ENCODE results near the gene SUSD2.

GRCh38 chr22:24219750-24220149, 38.5 kb downstream of the SUSD2 start:
- TF ChIP-seq SMC3 (IDR thresholded peaks at IDR 0.05) (no peak), POLR2A (IDR thresholded peaks at IDR 0.05; ENCODE audit: low read length) (no peak), NR3C1 (IDR thresholded peaks at IDR 0.05) (no peak), CTCF (IDR thresholded peaks at IDR 0.05) (no peak), ESRRA (IDR thresholded peaks at IDR 0.05; ENCODE audit: borderline replicate concordance, low read length) (no peak), JUN (IDR thresholded peaks at IDR 0.05) (no peak), MAX (IDR thresholded peaks at IDR 0.05) (no peak), GATA3 (IDR thresholded peaks at IDR 0.05; ENCODE audit: borderline replicate concordance) (no peak)

Data from A549 (cell line).